ENCODE data around the gene ATOSB.

ATOSB gene

DNA sequence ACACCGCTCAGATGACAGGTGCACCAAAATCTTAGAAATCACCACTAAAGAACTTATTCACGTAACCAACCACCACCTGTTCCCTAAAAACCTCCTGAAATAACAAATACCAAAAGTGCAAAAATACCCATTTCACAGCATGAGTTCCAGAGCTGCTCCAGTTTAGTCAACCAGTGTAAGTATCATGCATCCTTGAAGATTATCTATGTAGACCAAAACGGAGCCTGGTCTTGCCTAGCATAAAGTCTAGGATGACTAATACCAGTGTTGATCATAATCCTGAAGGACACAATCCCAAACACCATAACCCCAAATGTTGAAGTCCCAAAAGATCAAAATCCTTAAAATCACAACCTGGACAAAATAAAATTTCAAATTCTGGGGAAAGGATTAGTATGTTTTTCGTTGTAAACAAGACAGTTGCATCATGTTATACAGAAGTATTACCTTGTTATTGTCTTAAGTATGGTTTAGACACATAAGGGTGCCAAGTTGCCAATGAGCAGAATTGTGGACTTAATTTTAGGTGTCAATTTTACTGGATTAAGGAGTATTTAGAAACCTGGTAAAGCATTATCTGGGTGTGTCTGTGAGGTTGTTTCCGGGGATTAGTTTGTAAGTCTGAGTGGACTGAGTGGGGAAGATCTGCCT is 61.4 kb downstream of the ATOSB start:
- no peak for DNase-seq (ENCODE audit: low read depth)

Measured in stimulated activated CD8-positive, alpha-beta memory T cell treated with anti-CD3 and anti-CD28 coated beads, Interleukin-4, amount 100 ng/mL, for 24 hours (primary cell).